ENCODE measurements around the gene OR2M4. TPM values are rescaled to one million over a fixed set of nuclear protein-coding genes. Genes with fewer than 3 reads are reported as not detected.

Gene OR2M4
- polyA plus RNA-seq (not detected in 2 replicates), polyA minus RNA-seq (not detected in 2 replicates)

- no peak for TF ChIP-seq TAF1 (IDR thresholded peaks at IDR 0.05; ENCODE audit: low read depth)
These were observed at the start of gene OR2M4 for GRCh38 chr1:248231117-248231516. OR2M4 (plus strand) TSS chr1:248231417; CDS start chr1:248238929, 7,512 bp downstream.

GRCh38 chr1:248183996-248184395, 47.2 kb upstream of the OR2M4 start:
- Histone ChIP-seq H3K27me3 (ENCODE audit: insufficient read depth, low read depth, low read length) (no peaks in the 10 kb centered on the region), H3K36me3 (ENCODE audit: insufficient read depth, low read length) (no peaks in the 10 kb centered on the region), H3F3A (ENCODE audit: insufficient read depth, low read length, poor library complexity, severe bottlenecking) (no peaks in the 10 kb centered on the region), H4K20me1 (ENCODE audit: insufficient read depth) (no peaks in the 10 kb centered on the region), H2AFZ (ENCODE audit: low read depth, low read length) (no peak overlapping the region), H3K4me3 (ENCODE audit: low read length) (no peak overlapping the region), H3K79me2 (replicated peaks; ENCODE audit: insufficient read depth, low read length) (no peaks in the 10 kb centered on the region), H3K27ac (ENCODE audit: low read length) (no peak overlapping the region), H3K9me3 (ENCODE audit: low read length) (no peaks in the 10 kb centered on the region), H3K9ac (ENCODE audit: low read length) (no peak overlapping the region), H3K9me2 (ENCODE audit: insufficient read depth, low read length) (no peaks in the 10 kb centered on the region), H3K4me2 (ENCODE audit: low read length) (no peak overlapping the region)
- no peak for TF ChIP-seq CTCF (IDR thresholded peaks at IDR 0.05; ENCODE audit: poor library complexity, severe bottlenecking)
- no peak for TF ChIP-seq MXI1 (conservative IDR thresholded peaks at IDR 0.05; ENCODE audit: poor library complexity, severe bottlenecking)
- TF ChIP-seq SMC3 (conservative IDR thresholded peaks at IDR 0.05; ENCODE audit: poor library complexity) = no peak
- TF ChIP-seq REST (IDR thresholded peaks at IDR 0.05; ENCODE audit: borderline replicate concordance) = no peak
- TF ChIP-seq EZH2 (IDR thresholded peaks at IDR 0.05; ENCODE audit: borderline replicate concordance, insufficient read depth, low read length, poor library complexity, severe bottlenecking) = no peak
- no peak for TF ChIP-seq EP300 (conservative IDR thresholded peaks at IDR 0.05; ENCODE audit: poor library complexity, severe bottlenecking)
- TF ChIP-seq TAF1 (IDR thresholded peaks at IDR 0.05; ENCODE audit: low read depth) = no peak
- TF ChIP-seq RAD21 (conservative IDR thresholded peaks at IDR 0.05) = no peak
- no peak for TF ChIP-seq POLR2AphosphoS5 (IDR thresholded peaks at IDR 0.05)

More at GRCh38 chr1:248231117-248231516, at the start of gene OR2M4:
- H3K79me2 ChIP-seq (replicated peaks; ENCODE audit: insufficient read depth, low read length) = no peaks in the 10 kb centered on the region
- H3K27ac ChIP-seq (ENCODE audit: low read length) = no peak within 1 kb of the TSS
- no peaks in the 10 kb centered on the region for H4K20me1 ChIP-seq (ENCODE audit: insufficient read depth)
- H3K9me2 ChIP-seq (ENCODE audit: insufficient read depth, low read length) = no peaks in the 10 kb centered on the region
- H3K9ac ChIP-seq (ENCODE audit: low read length) = no peak within 1 kb of the TSS
- H3K4me2 ChIP-seq (ENCODE audit: low read length) = no peak within 1 kb of the TSS
- no peak within 1 kb of the TSS for H3K4me3 ChIP-seq (ENCODE audit: low read length)
- H3K9me3 ChIP-seq (ENCODE audit: low read length) = no peaks in the 10 kb centered on the region
- H2AFZ ChIP-seq (ENCODE audit: low read depth, low read length) = no peak within 1 kb of the TSS
- H3K27me3 ChIP-seq (ENCODE audit: insufficient read depth, low read depth, low read length) = no peaks in the 10 kb centered on the region
- no peaks in the 10 kb centered on the region for H3F3A ChIP-seq (ENCODE audit: insufficient read depth, low read length, poor library complexity, severe bottlenecking)
- no peaks in the 10 kb centered on the region for H3K36me3 ChIP-seq (ENCODE audit: insufficient read depth, low read length)

- TF ChIP-seq RAD21 (conservative IDR thresholded peaks at IDR 0.05) (no peak), TAF1 (IDR thresholded peaks at IDR 0.05; ENCODE audit: low read depth) (no peak), EZH2 (IDR thresholded peaks at IDR 0.05; ENCODE audit: borderline replicate concordance, insufficient read depth, low read length, poor library complexity, severe bottlenecking) (no peak), REST (IDR thresholded peaks at IDR 0.05; ENCODE audit: borderline replicate concordance) (no peak), EP300 (conservative IDR thresholded peaks at IDR 0.05; ENCODE audit: poor library complexity, severe bottlenecking) (no peak), POLR2AphosphoS5 (IDR thresholded peaks at IDR 0.05) (no peak), CTCF (IDR thresholded peaks at IDR 0.05; ENCODE audit: poor library complexity, severe bottlenecking) (no peak), SMC3 (conservative IDR thresholded peaks at IDR 0.05; ENCODE audit: poor library complexity) (no peak), MXI1 (conservative IDR thresholded peaks at IDR 0.05; ENCODE audit: poor library complexity, severe bottlenecking) (no peak)
- no peaks in the 10 kb centered on the region for H3K9me2 ChIP-seq (ENCODE audit: insufficient read depth, low read length)
- H3K4me3 ChIP-seq (ENCODE audit: low read length) = no peak overlapping the region
These were observed 43.9 kb upstream of the OR2M4 start for GRCh38 chr1:248187363-248187762.

More at GRCh38 chr1:248187363-248187762, 43.9 kb upstream of the OR2M4 start:
- H3K36me3 ChIP-seq (ENCODE audit: insufficient read depth, low read length) = no peaks in the 10 kb centered on the region
- no peaks in the 10 kb centered on the region for H3F3A ChIP-seq (ENCODE audit: insufficient read depth, low read length, poor library complexity, severe bottlenecking)
- no peaks in the 10 kb centered on the region for H4K20me1 ChIP-seq (ENCODE audit: insufficient read depth)
- no peaks in the 10 kb centered on the region for H3K9me3 ChIP-seq (ENCODE audit: low read length)
- no peak overlapping the region for H2AFZ ChIP-seq (ENCODE audit: low read depth, low read length)
- no peak overlapping the region for H3K4me2 ChIP-seq (ENCODE audit: low read length)
- no peaks in the 10 kb centered on the region for H3K27me3 ChIP-seq (ENCODE audit: insufficient read depth, low read depth, low read length)
- no peak overlapping the region for H3K27ac ChIP-seq (ENCODE audit: low read length)
- no peaks in the 10 kb centered on the region for H3K79me2 ChIP-seq (replicated peaks; ENCODE audit: insufficient read depth, low read length)
- no peak overlapping the region for H3K9ac ChIP-seq (ENCODE audit: low read length)

All from neural cell (in vitro differentiated cells).